Tibial nerve (tissue), 4 donors: ENCODE measurements around the gene PARP3.

Experiments
- EP300 ChIP-seq, 2 donors: sonication (generic); formaldehyde crosslinking; IDR thresholded peaks; one replicate each; pipeline ENCODE4 v1.6.1; 2017; ENCODE audit warnings: antibody characterized with exemption in 2 of 2, mild to moderate bottlenecking in 1 of 2
- POLR2A ChIP-seq, 2 donors: fragments of 450-650 bp; IDR thresholded peaks; one replicate each; pipeline ENCODE4 v1.6.1; 2017; ENCODE audit warnings: antibody characterized with exemption in 2 of 2, mild to moderate bottlenecking in 2 of 2, moderate library complexity in 2 of 2
- TF ChIP-seq, protein P1 (sequence below), 5 experiments: fragments of 200-600 bp in 3 of 5; fragments of 450-650 bp in 2 of 5; sonication (generic) in 3 of 5; IDR thresholded peaks; one replicate each; pipeline ENCODE4 v1.5.1; 2016 to 2019; ENCODE audit warnings: antibody characterized with exemption in 5 of 5, mild to moderate bottlenecking in 3 of 5, moderate library complexity in 2 of 5

GRCh38 chr3:51954713-51955112 lies 12.6 kb downstream of the PARP3 start:
- TF ChIP-seq, protein P1, sequence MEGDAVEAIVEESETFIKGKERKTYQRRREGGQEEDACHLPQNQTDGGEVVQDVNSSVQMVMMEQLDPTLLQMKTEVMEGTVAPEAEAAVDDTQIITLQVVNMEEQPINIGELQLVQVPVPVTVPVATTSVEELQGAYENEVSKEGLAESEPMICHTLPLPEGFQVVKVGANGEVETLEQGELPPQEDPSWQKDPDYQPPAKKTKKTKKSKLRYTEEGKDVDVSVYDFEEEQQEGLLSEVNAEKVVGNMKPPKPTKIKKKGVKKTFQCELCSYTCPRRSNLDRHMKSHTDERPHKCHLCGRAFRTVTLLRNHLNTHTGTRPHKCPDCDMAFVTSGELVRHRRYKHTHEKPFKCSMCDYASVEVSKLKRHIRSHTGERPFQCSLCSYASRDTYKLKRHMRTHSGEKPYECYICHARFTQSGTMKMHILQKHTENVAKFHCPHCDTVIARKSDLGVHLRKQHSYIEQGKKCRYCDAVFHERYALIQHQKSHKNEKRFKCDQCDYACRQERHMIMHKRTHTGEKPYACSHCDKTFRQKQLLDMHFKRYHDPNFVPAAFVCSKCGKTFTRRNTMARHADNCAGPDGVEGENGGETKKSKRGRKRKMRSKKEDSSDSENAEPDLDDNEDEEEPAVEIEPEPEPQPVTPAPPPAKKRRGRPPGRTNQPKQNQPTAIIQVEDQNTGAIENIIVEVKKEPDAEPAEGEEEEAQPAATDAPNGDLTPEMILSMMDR (IDR thresholded peaks at IDR 0.05): no peak
- TF ChIP-seq POLR2A (IDR thresholded peaks at IDR 0.05) (no peak), EP300 (IDR thresholded peaks at IDR 0.05) (no peak)
